NCI-H2107 treated with DMSO at 0.1 percent for 48 hours (cell line): ENCODE data around the gene SKAP2.

Source experiments
- DNase-seq: peaks from one replicate; lab custom pipeline; 2025; ENCODE audit not compliant: unreplicated experiment; lab: John Stamatoyannopoulos, UW

SKAP2 gene

GRCh38 chr7:26668821-26669220 is 195.6 kb downstream of the SKAP2 start:
- no peak for DNase-seq

GRCh38 chr7:26667514-26668133 is 196.8 kb downstream of the SKAP2 start:
- peak; percentile 99 for DNase-seq

- DNase-seq: peak; percentile 40
Measured at GRCh38 chr7:26664735-26665416, 199.5 kb downstream of the SKAP2 start.

GRCh38 chr7:26664274-26664673 is 200.1 kb downstream of the SKAP2 start:
- DNase-seq: no peak

GRCh38 chr7:26663874-26664273 is 200.5 kb downstream of the SKAP2 start:
- no peak for DNase-seq

- no peak for DNase-seq
Measured at GRCh38 chr7:26662646-26663045, 201.7 kb downstream of the SKAP2 start.

GRCh38 chr7:26659121-26659520 is 205.3 kb downstream of the SKAP2 start:
- peak; percentile 64 for DNase-seq

- DNase-seq: peak; percentile 81
Measured at GRCh38 chr7:26658389-26659084, 205.9 kb downstream of the SKAP2 start.

GRCh38 chr7:26657686-26658388 is 206.6 kb downstream of the SKAP2 start:
- DNase-seq: peak; percentile 88

- peak; percentile 28 for DNase-seq
Measured at GRCh38 chr7:26657206-26657641, 207.2 kb downstream of the SKAP2 start.

GRCh38 chr7:26656735-26657134 is 207.7 kb downstream of the SKAP2 start:
- DNase-seq: no peak

- DNase-seq: no peak
Measured at GRCh38 chr7:26655781-26656180, 208.6 kb downstream of the SKAP2 start.

- peak; percentile 65 for DNase-seq
Measured at GRCh38 chr7:26653430-26654399, 210.7 kb downstream of the SKAP2 start.

GRCh38 chr7:26652401-26653100 is 211.8 kb downstream of the SKAP2 start:
- no peak for DNase-seq

GRCh38 chr7:26650103-26650502 is 214.3 kb downstream of the SKAP2 start:
- DNase-seq: no peak

GRCh38 chr7:26649388-26649787 is 215.0 kb downstream of the SKAP2 start:
- no peak for DNase-seq

GRCh38 chr7:26648554-26648953 is 215.8 kb downstream of the SKAP2 start:
- DNase-seq: no peak

GRCh38 chr7:26646336-26647048 is 217.9 kb downstream of the SKAP2 start:
- no peak for DNase-seq

- DNase-seq: no peak
Measured at GRCh38 chr7:26645121-26645520, 219.3 kb downstream of the SKAP2 start.
